GM10248 (cell line): ENCODE measurements around the gene GDF15.

ENCODE experiments used
- CTCF ChIA-PET: fragments of 300-600 bp; sonication (Branson Sonifier 250); formaldehyde crosslinking; extraction: SDS; loops from one replicate; lab custom pipeline; 2021; ENCODE audit warnings: antibody characterized with exemption; lab: Yijun Ruan, JAX
- POLR2A ChIA-PET: fragments of 350-650 bp; sonication (Branson Sonifier 250); formaldehyde crosslinking; extraction: SDS; loops from one replicate; lab custom pipeline; 2020; ENCODE audit warnings: antibody characterized with exemption; lab: Yijun Ruan, JAX
- DNase-seq: peaks from one replicate; pipeline ENCODE4 v3.0.0; 2012; ENCODE audit errors: extremely low spot score
- TF ChIP-seq, protein P1 (sequence below): IDR thresholded peaks from 2 replicates; pipeline ENCODE4 v1.5.1; 2012; ENCODE audit warnings: mild to moderate bottlenecking, low read depth; ENCODE audit errors: extremely low read depth, missing control alignments, control extremely low read depth

GDF15 gene, protein sequence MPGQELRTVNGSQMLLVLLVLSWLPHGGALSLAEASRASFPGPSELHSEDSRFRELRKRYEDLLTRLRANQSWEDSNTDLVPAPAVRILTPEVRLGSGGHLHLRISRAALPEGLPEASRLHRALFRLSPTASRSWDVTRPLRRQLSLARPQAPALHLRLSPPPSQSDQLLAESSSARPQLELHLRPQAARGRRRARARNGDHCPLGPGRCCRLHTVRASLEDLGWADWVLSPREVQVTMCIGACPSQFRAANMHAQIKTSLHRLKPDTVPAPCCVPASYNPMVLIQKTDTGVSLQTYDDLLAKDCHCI

DNA sequence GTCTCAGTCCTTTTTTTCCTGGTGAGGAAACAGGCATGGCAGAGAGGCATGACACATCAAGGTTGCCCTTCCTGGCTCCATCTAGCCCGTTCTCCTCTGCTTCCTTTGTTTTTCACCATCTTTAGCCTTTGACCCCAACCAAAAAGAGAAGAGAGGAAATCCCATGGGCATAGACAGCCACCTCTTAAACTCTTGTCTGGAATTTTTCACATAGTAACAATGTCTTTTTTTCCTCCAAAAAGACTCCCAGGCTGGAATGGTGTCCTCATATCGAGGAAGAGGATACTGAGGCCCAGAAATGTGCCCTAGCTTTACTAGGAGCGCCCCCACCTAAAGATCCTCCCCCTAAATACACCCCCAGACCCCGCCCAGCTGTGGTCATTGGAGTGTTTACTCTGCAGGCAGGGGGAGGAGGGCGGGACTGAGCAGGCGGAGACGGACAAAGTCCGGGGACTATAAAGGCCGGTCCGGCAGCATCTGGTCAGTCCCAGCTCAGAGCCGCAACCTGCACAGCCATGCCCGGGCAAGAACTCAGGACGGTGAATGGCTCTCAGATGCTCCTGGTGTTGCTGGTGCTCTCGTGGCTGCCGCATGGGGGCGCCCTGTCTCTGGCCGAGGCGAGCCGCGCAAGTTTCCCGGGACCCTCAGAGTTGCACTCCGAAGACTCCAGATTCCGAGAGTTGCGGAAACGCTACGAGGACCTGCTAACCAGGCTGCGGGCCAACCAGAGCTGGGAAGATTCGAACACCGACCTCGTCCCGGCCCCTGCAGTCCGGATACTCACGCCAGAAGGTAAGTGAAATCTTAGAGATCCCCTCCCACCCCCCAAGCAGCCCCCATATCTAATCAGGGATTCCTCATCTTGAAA lies at the start of gene GDF15:
Gene GDF15, plus strand, starts transcription at position 484 of the 868 bp plus-strand sequence. Its CDS starts 32 bp downstream, at position 516.
- peak; percentile 69 for DNase-seq
- CTCF ChIA-PET = interaction anchor here (0.6 to 23.3 kb wide), 14 partner anchors 10 to 107 kb away, joined by 3 to 380 read pairs (median 5); partner anchors contain the start of genes JUND, LRRC25 and SSBP4
- POLR2A ChIA-PET = interaction anchor here (0.6 to 1.1 kb wide), 5 partner anchors 11 to 104 kb away, joined by 3 to 7 read pairs (median 4); partner anchors contain the start of gene JUND
- TF ChIP-seq, protein P1, sequence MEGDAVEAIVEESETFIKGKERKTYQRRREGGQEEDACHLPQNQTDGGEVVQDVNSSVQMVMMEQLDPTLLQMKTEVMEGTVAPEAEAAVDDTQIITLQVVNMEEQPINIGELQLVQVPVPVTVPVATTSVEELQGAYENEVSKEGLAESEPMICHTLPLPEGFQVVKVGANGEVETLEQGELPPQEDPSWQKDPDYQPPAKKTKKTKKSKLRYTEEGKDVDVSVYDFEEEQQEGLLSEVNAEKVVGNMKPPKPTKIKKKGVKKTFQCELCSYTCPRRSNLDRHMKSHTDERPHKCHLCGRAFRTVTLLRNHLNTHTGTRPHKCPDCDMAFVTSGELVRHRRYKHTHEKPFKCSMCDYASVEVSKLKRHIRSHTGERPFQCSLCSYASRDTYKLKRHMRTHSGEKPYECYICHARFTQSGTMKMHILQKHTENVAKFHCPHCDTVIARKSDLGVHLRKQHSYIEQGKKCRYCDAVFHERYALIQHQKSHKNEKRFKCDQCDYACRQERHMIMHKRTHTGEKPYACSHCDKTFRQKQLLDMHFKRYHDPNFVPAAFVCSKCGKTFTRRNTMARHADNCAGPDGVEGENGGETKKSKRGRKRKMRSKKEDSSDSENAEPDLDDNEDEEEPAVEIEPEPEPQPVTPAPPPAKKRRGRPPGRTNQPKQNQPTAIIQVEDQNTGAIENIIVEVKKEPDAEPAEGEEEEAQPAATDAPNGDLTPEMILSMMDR = peak; percentile 66

DNA sequence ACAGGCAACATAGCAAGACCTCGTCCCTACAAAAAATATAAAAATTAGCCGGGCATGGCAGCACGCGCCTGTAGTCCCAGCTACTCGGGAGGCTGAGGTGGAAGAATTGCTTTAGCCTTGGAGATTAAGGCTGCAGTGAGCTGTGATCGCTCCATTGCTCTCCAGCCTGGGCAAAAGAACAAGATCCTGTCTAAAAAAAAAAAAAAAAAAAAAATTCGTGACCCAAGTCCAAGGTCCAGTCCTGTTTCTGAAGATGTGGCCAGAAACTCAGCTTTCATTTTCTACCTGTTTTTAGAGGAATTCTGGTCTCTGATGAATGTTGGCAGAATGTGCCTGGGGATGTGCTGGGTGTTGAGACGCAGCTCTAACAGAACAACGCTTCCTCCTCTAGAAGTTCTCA lies 47.4 kb upstream of the GDF15 start:
- TF ChIP-seq, protein P1 = no peak
- POLR2A ChIA-PET = no interaction called here
- CTCF ChIA-PET = interaction anchor here (0.8 to 8.5 kb wide), 11 partner anchors 10 to 123 kb away, joined by 3 to 104 read pairs (median 5); no protein-coding TSS in a partner anchor
- no peak for DNase-seq

DNA sequence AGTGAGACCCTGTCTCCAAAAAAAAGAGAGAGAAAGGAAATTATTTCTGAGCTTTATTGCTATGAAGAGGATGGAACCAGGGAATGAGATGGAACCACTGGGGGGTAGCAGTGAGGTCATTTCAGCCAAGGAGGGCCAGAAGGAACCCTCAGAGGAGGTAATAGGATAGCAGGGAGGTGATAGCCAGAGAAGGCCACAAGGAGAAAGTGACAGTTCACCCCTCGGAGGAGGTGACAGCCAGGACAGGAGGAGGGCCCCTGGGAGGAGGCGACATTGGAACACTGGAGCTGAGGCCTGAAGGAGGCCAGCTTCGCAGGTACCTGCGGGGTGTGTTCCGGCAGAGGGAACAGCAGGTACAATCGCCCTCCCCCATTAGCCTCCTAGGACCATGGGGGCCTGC lies 46.2 kb upstream of the GDF15 start:
- no peak for DNase-seq
- ChIA-PET CTCF (interaction anchor here (0.7 to 8.5 kb wide), 19 partner anchors 9 to 122 kb away, joined by 3 to 104 read pairs (median 4); partner anchors contain the start of genes GDF15 and LSM4), POLR2A (interaction anchor here (0.6 to 1.5 kb wide), 3 partner anchors 35 to 314 kb away, joined by 3 to 12 read pairs (median 3); partner anchors contain the start of gene JUND)
- TF ChIP-seq, protein P1 = peak; percentile 37

DNA sequence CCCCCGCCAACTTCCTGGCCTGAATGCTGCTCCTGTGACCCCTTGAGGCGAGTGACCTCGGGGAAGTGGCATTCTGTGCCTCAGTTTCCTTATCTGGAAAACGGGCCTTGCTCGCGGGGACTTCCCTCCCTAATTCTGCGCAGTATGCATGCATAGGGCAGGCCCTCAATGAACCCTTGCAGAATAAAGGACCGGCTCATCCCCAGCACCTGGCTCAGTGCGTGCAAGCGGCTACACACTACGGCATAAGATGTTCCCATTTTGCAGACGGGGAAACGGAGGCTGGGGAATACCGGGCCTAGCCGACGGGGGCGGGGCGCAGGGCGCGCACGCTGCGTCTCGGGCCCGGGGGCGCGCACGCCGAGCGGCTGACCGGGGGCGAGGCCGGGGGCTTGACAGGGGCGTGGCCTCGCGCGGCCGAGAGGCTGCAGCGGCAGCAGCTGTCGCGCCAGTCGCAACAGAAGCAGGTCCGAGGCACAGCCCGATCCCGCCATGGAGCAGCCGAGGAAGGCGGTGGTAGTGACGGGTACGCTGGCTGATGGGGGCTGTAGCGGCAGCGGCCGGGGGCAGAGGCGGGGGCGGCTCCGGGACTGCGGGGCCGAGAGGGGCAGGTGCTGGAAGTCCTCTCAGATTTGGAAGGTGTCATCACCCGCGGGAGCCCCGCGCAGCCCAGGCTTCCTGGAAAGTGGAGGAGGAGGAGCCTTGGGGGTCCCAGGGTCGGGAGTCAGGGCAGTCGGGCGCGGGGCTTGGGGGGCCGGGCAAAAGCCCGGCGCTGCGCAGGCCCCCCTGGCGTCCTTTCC lies 45.6 kb upstream of the GDF15 start, which contains the start of gene PGPEP1:
Gene PGPEP1, plus strand, starts transcription at position 409 of the 800 bp plus-strand sequence. Its CDS starts 84 bp downstream, at position 493.
- TF ChIP-seq, protein P1 = no peak
- POLR2A ChIA-PET = interaction anchor here (1.1 to 1.5 kb wide), 3 partner anchors 36 to 60 kb away, joined by 3 to 12 read pairs (median 3); partner anchors contain the start of gene JUND
- peak; percentile 91 for DNase-seq
- CTCF ChIA-PET = interaction anchor here (0.7 to 8.5 kb wide), 13 partner anchors 8 to 121 kb away, joined by 3 to 104 read pairs (median 7); no protein-coding TSS in a partner anchor

DNA sequence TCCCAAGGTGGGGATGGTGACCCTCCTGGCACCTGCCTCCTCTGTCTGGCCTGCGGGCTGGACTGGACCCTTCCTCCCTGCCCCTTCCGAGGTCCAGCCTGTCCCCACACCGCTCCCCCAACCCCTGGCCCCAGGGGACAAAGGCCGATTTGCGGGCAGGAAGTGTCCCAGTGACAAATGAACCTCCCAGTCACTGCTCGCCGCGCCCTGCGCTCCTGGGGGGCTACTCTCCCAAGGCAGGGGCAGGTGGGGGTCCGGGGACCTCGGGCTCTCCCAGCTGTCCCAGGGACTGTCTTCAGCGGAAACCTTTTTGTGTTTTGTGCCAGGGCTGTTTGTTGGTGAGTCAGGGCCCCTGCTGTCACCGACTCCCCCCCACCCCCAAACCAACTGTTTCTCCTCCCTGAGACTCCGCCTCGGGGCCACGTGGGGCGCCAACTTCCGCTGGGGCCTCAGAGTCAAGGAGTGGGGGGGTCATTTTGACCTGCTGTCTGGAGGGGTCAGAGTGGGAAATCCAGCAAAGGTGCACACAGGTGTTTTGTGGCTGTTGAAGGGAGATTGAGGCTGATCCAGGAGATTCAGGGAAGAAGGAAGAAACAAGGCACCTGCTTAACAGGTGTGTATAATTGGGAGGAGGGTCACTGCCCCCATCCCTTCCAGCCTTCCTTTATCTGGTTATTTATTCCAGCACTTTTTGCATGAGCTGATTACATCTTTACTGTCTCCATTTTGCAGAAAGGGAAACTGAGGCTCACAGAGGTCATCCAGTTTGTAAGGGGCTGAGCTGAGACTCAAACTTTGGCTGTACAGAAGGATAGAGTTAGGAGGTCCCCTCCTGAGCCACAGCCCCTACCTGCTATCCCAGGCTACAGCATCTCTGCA lies 44.7 kb upstream of the GDF15 start:
- DNase-seq = peak; percentile 88
- ChIA-PET POLR2A (interaction anchor here (1.1 to 1.2 kb wide), 3 partner anchors 19 to 62 kb away, joined by 3 to 4 read pairs (median 3); partner anchors contain the start of gene LSM4), CTCF (interaction anchor here (3.2 to 8.5 kb wide), 3 partner anchors 13 to 62 kb away, joined by 10 to 104 read pairs (median 23); no protein-coding TSS in a partner anchor)
- TF ChIP-seq, protein P1 = peak; percentile 17
